HG03354 (cell line): ENCODE measurements around the gene IMMP2L.
"Not testable (repeated sequence)": the region's sequence is repeated elsewhere in the genome, so short reads cannot be mapped to it uniquely, and the experiment has no call there.

Experiments used
- ATAC-seq: cut with Tn5 transposase; IDR thresholded peaks from one replicate; pipeline ENCODE4 v1.9.1; 2021; ENCODE audit warnings: mild to moderate bottlenecking; ENCODE audit not compliant: unreplicated experiment, poor library complexity, severe bottlenecking

Gene IMMP2L

GRCh38 chr7:111474723-111475418, 87.4 kb downstream of the IMMP2L start:
- no peak for ATAC-seq

- ATAC-seq, result no peak
Measured at GRCh38 chr7:111473449-111474198, 88.7 kb downstream of the IMMP2L start.

- no peak for ATAC-seq
Measured at GRCh38 chr7:111470998-111471397, 91.3 kb downstream of the IMMP2L start.

GRCh38 chr7:111469894-111470293, 92.4 kb downstream of the IMMP2L start:
- ATAC-seq, result not testable (repeated sequence)

- not testable (repeated sequence) for ATAC-seq
Measured at GRCh38 chr7:111465774-111466173, 96.5 kb downstream of the IMMP2L start.

- no peak for ATAC-seq
Measured at GRCh38 chr7:111460695-111461094, 101.6 kb downstream of the IMMP2L start.

- ATAC-seq, result no peak
Measured at GRCh38 chr7:111459757-111460280, 102.5 kb downstream of the IMMP2L start.

- ATAC-seq, result no peak
Measured at GRCh38 chr7:111459065-111459756, 103.1 kb downstream of the IMMP2L start.

GRCh38 chr7:111450705-111451104, 111.6 kb downstream of the IMMP2L start:
- ATAC-seq, result not testable (repeated sequence)

GRCh38 chr7:111447502-111447901, 114.8 kb downstream of the IMMP2L start:
- ATAC-seq, result not testable (repeated sequence)

GRCh38 chr7:111439977-111440376, 122.3 kb downstream of the IMMP2L start:
- no peak for ATAC-seq

GRCh38 chr7:111438369-111439289, 123.7 kb downstream of the IMMP2L start:
- ATAC-seq, result no peak

- ATAC-seq, result no peak
Measured at GRCh38 chr7:111437736-111438135, 124.6 kb downstream of the IMMP2L start.

- ATAC-seq, result no peak
Measured at GRCh38 chr7:111436608-111437007, 125.7 kb downstream of the IMMP2L start.

- no peak for ATAC-seq
Measured at GRCh38 chr7:111433426-111433825, 128.9 kb downstream of the IMMP2L start.

- no peak for ATAC-seq
Measured at GRCh38 chr7:111429781-111430180, 132.5 kb downstream of the IMMP2L start.

GRCh38 chr7:111424768-111425167, 137.5 kb downstream of the IMMP2L start:
- ATAC-seq, result no peak

- ATAC-seq, result no peak
Measured at GRCh38 chr7:111414374-111414773, 147.9 kb downstream of the IMMP2L start.

GRCh38 chr7:111413739-111414138, 148.6 kb downstream of the IMMP2L start:
- ATAC-seq, result no peak
